Measurements from ENCODE around the gene PARS2. TPM values are rescaled to one million over a fixed set of nuclear protein-coding genes. Genes with fewer than 3 reads are reported as not detected.
"Not testable (repeated sequence)": the region's sequence is repeated elsewhere in the genome, so short reads cannot be mapped to it uniquely, and the experiment has no call there.

PARS2 gene
- total RNA-seq, 2 donors from 2014 or later: 3.9 to 4.0 TPM

GRCh38 chr1:54781023-54781723 is 16.9 kb upstream of the PARS2 start:
- TF ChIP-seq CTCF (IDR thresholded peaks at IDR 0.05): no peak
- Histone ChIP-seq H3K4me3 (peak overlapping the region in 1 of 2 donors; percentile 17), H3K4me1 (peaks cover 0 to 8% of the 10 kb centered on the region in 2 donors), H3K27ac (no peak overlapping the region), H3K9me3 (no peaks in the 10 kb centered on the region), H3K36me3 (no peaks in the 10 kb centered on the region), H3K27me3 (no peaks in the 10 kb centered on the region)
- DNase-seq (ENCODE audit: low spot score): no peak

- no peak for TF ChIP-seq CTCF (IDR thresholded peaks at IDR 0.05)
- H3K27ac ChIP-seq: no peak overlapping the region
- no peaks in the 10 kb centered on the region for H3K27me3 ChIP-seq
- no peak for DNase-seq (ENCODE audit: low spot score)
- H3K36me3 ChIP-seq: no peaks in the 10 kb centered on the region
- H3K4me3 ChIP-seq: no peak overlapping the region
- peaks cover 0 to 8% of the 10 kb centered on the region in 2 donors for H3K4me1 ChIP-seq
- H3K9me3 ChIP-seq: no peaks in the 10 kb centered on the region
These were observed 13.1 kb upstream of the PARS2 start for GRCh38 chr1:54777431-54777830.

- H3K36me3 ChIP-seq: no peaks in the 10 kb centered on the region
- no peak overlapping the region for H3K27ac ChIP-seq
- no peaks in the 10 kb centered on the region for H3K9me3 ChIP-seq
- no peak for DNase-seq (ENCODE audit: low spot score)
- H3K4me1 ChIP-seq: peaks cover 0 to 8% of the 10 kb centered on the region in 2 donors
- no peaks in the 10 kb centered on the region for H3K27me3 ChIP-seq
- no peak overlapping the region for H3K4me3 ChIP-seq
- no peak for TF ChIP-seq CTCF (IDR thresholded peaks at IDR 0.05)
These were observed 12.7 kb upstream of the PARS2 start for GRCh38 chr1:54777011-54777410.

- H3K27ac ChIP-seq; H3K9me3 ChIP-seq; H3K4me1 ChIP-seq; DNase-seq (ENCODE audit: low spot score); H3K27me3 ChIP-seq; H3K4me3 ChIP-seq; H3K36me3 ChIP-seq: not testable (repeated sequence)
These were observed 11.8 kb upstream of the PARS2 start for GRCh38 chr1:54775828-54776721.

GRCh38 chr1:54774820-54775498 is 10.6 kb upstream of the PARS2 start:
- Histone ChIP-seq H3K9me3 (no peaks in the 10 kb centered on the region), H3K27me3 (no peaks in the 10 kb centered on the region), H3K36me3 (no peaks in the 10 kb centered on the region), H3K27ac (no peak overlapping the region), H3K4me1 (no peaks in the 10 kb centered on the region), H3K4me3 (no peak overlapping the region)
- TF ChIP-seq CTCF (IDR thresholded peaks at IDR 0.05): no peak
- DNase-seq (ENCODE audit: low spot score): no peak

- no peaks in the 10 kb centered on the region for H3K9me3 ChIP-seq
- no peaks in the 10 kb centered on the region for H3K27me3 ChIP-seq
- DNase-seq (ENCODE audit: low spot score): no peak
- H3K36me3 ChIP-seq: no peaks in the 10 kb centered on the region
- no peaks in the 10 kb centered on the region for H3K4me1 ChIP-seq
- no peak overlapping the region for H3K27ac ChIP-seq
- H3K4me3 ChIP-seq: no peak overlapping the region
- no peak for TF ChIP-seq CTCF (IDR thresholded peaks at IDR 0.05)
These were observed 8.6 kb upstream of the PARS2 start for GRCh38 chr1:54772951-54773350.
